ENCODE results near the gene TCIRG1. TPM values are rescaled to one million over a fixed set of nuclear protein-coding genes. Genes with fewer than 3 reads are reported as not detected.
A peak's percentile ranks its signal among the peaks of the same experiment; 100 is the strongest.

Gene TCIRG1
- total RNA-seq, 1 donor from 2014 or later: 276 TPM

DNA sequence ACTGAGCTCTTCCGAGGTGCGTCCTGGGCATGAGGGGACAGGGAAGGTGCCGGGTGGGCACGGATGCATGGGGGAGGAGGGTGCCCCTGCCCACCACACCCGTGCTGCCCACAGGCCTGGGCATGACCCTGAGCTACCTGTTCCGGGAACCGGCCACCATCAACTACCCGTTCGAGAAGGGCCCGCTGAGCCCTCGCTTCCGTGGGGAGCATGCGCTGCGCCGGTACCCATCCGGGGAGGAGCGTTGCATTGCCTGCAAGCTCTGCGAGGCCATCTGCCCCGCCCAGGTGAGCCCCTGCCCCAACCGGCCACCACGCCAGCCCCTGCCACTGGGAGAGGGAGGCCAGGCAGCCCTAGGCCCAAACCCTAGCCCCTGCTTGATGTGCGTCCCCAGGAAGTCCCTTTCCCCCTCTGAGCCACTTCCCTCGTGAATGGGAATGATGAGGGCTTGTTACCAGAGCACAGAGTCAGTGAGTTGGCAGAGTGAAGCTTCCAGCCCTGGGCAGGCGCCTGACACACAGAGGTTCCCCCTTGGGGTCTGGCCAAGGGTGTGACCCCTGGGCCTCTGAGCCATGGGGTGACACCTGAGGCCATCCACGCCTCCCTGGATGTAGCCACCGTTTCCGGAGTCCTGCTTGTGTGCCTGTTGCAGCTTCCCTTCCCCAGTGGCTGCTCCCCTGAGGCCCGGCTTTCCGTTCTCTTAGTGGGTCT, 5.7 kb upstream of the TCIRG1 start:
- Histone ChIP-seq H3K9me3 (no peaks in the 10 kb centered on the region), H3K4me3 (no peak overlapping the region), H3K36me3 (peaks cover 28% of the 10 kb centered on the region), H3K27me3 (ENCODE audit: low read depth) (no peaks in the 10 kb centered on the region), H3K27ac (no peak overlapping the region), H3K4me1 (peaks cover 62% of the 10 kb centered on the region)
- DNase-seq: no peak
- ATAC-seq: no peak
- TF ChIP-seq, protein P1, sequence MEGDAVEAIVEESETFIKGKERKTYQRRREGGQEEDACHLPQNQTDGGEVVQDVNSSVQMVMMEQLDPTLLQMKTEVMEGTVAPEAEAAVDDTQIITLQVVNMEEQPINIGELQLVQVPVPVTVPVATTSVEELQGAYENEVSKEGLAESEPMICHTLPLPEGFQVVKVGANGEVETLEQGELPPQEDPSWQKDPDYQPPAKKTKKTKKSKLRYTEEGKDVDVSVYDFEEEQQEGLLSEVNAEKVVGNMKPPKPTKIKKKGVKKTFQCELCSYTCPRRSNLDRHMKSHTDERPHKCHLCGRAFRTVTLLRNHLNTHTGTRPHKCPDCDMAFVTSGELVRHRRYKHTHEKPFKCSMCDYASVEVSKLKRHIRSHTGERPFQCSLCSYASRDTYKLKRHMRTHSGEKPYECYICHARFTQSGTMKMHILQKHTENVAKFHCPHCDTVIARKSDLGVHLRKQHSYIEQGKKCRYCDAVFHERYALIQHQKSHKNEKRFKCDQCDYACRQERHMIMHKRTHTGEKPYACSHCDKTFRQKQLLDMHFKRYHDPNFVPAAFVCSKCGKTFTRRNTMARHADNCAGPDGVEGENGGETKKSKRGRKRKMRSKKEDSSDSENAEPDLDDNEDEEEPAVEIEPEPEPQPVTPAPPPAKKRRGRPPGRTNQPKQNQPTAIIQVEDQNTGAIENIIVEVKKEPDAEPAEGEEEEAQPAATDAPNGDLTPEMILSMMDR (IDR thresholded peaks at IDR 0.05): no peak
- intact Hi-C loops (cut with DNase I): no loop called here

DNA sequence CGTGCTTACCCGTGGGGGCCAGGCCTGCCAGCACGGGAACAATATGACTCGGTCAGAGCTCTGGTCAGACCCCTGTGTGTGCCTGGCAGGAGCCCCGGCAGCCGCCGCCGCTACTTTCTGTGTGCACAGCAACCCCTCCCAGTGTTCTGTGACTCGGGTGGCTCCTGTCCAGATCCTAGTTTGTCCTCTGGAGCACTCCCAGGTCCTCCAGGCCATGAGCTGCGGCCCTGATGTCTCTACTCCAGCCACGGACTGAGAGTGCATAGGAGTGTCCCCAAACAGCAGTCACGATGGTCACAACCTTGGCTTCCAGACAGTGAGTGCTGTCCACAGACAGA, 5.1 kb upstream of the TCIRG1 start:
- Histone ChIP-seq H3K27ac (no peak overlapping the region), H3K9me3 (no peaks in the 10 kb centered on the region), H3K4me1 (peaks cover 67% of the 10 kb centered on the region), H3K27me3 (ENCODE audit: low read depth) (no peaks in the 10 kb centered on the region), H3K36me3 (peaks cover 27% of the 10 kb centered on the region), H3K4me3 (no peak overlapping the region)
- TF ChIP-seq, protein P1 (IDR thresholded peaks at IDR 0.05): no peak
- ATAC-seq (no peak), DNase-seq (no peak)
- intact Hi-C loops (cut with DNase I): no loop called here

DNA sequence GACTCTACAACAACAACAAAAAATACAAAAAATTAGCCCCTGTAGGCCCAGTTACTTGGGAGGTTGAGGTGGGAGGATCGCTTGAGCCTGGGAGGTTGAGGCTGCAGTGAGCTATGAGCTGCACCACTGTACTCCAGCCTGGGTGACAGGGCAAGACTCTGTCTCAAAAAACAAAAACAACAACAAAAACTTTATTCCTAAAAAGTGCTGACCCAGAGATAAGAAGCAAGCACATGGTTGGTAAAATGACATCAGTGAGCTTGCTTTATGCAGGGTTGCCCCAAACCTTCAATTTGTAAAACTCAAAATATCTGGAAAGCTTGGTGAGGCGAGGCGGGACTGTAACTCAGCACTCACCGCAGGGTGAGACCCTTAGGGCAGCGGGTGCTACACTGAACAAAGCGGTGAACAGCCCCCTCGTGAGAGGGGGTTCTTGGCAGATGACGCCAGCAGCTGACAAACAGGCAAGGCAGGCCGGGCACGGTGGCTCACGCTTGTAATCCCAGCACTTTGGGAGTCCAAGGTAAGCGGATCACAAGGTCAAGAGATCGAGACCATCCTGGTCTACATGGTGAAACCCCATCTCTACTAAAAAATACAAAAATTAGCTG, 3.5 kb upstream of the TCIRG1 start:
- intact Hi-C loops (cut with DNase I): no loop called here
- H3K4me3 ChIP-seq: no peak overlapping the region
- H3K27me3 ChIP-seq (ENCODE audit: low read depth): no peaks in the 10 kb centered on the region
- H3K4me1 ChIP-seq: peaks cover 74% of the 10 kb centered on the region
- H3K9me3 ChIP-seq: no peaks in the 10 kb centered on the region
- TF ChIP-seq, protein P1 (IDR thresholded peaks at IDR 0.05): no peak
- no peak for ATAC-seq
- H3K36me3 ChIP-seq: peaks cover 27% of the 10 kb centered on the region
- no peak for DNase-seq
- peak overlapping the region; percentile 93 for H3K27ac ChIP-seq

DNA sequence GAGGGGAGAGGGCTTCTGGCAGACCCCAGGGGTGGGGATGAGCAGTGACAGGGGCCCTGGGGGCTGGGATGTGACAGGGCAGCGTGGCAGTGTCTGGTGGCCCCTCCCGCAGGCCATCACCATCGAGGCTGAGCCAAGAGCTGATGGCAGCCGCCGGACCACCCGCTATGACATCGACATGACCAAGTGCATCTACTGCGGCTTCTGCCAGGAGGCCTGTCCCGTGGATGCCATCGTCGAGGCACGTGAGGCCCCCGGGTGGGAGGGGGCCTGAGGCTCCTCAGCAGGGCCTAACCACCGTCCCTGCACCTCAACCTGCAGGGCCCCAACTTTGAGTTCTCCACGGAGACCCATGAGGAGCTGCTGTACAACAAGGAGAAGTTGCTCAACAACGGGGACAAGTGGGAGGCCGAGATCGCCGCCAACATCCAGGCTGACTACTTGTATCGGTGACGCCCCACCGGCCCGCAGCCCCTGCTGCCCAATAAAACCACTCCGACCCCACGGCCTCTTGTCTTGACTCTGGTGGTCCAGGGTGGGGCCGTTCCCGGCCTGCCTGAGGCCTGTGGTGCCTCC, 2.6 kb upstream of the TCIRG1 start:
- peak overlapping the region; percentile 93 for H3K27ac ChIP-seq
- no peaks in the 10 kb centered on the region for H3K9me3 ChIP-seq
- intact Hi-C loops (cut with DNase I): no loop called here
- peak; percentile 86 for DNase-seq
- H3K4me3 ChIP-seq: no peak overlapping the region
- H3K36me3 ChIP-seq: peaks cover 30% of the 10 kb centered on the region
- ATAC-seq: no peak
- no peaks in the 10 kb centered on the region for H3K27me3 ChIP-seq (ENCODE audit: low read depth)
- H3K4me1 ChIP-seq: peaks cover 79% of the 10 kb centered on the region
- TF ChIP-seq, protein P1 (IDR thresholded peaks at IDR 0.05): no peak

DNA sequence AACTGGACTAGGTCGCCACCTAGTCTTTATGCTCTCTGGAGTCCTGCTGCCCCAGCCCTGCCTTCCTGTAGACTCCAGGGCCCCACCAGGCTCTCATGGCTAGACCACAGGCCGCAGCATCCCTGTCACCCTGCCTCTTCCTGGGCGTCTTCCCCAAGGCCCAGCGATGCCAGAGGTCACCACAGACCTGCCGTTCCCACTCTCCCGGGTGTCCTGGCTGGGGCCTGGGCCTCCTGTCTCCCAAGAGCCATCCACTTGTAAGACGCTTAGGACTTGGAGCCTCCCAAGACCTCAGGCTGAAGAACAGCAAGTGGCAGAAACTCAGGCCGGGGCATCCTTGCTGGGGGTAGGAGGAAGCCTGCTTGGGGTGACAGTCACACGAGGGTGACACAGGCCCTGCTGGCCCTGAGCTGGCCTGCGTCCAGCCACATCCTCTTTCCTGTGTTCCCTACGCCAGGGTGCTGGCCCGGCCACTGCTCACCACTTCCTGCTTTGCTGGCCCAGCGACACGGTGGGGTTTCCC, 2.0 kb upstream of the TCIRG1 start:
- Histone ChIP-seq H3K4me3 (no peak overlapping the region), H3K27ac (peak overlapping the region; percentile 93), H3K27me3 (ENCODE audit: low read depth) (no peaks in the 10 kb centered on the region), H3K36me3 (peaks cover 36% of the 10 kb centered on the region), H3K9me3 (no peaks in the 10 kb centered on the region), H3K4me1 (peaks cover 79% of the 10 kb centered on the region)
- intact Hi-C loops (cut with DNase I): no loop called here
- DNase-seq (peak; percentile 93), ATAC-seq (peak; percentile 57 to 74)
- TF ChIP-seq, protein P1 (IDR thresholded peaks at IDR 0.05): no peak
